Coronary artery (tissue), 2 donors: ENCODE results near the gene FNDC5.

Source experiments
- DNase-seq: peaks from one replicate; pipeline ENCODE4 v3.0.0-alpha.2; 2017; ENCODE audit warnings: low spot score
- H3K27ac ChIP-seq, 2 donors: fragments of 200-600 bp; sonication (generic); one replicate each; pipeline ENCODE4 v1.5.1; 2016 to 2019
- H3K4me3 ChIP-seq: fragments of 200-600 bp; sonication (generic); 2 replicates; pipeline ENCODE4 v1.5.1; 2016; ENCODE audit warnings: mild to moderate bottlenecking, moderate library complexity
- TF ChIP-seq, protein P1 (sequence below): fragments of 200-600 bp; sonication (generic); IDR thresholded peaks from one replicate; pipeline ENCODE4 v1.5.1; 2019; ENCODE audit warnings: antibody characterized with exemption

Gene FNDC5

DNA sequence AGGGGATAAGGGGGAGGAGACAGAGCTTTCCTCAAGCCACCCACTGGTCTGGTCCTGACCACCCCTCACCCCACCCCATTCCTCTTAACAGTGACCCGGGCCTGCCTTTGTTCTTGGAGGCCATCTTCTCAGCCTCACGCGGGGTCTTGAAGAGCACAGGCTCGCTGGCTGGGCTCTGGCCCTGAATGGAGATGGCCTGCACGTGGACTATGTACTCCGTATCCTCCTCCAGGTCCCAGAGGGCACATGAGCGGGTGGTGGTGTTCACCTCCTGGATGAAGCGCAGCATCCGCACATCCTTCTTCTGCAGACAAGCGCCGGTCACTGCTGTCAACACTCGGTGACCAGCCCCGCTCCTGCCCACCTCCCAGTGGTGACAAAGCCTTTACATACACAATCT is 2.6 kb downstream of the FNDC5 start:
- Histone ChIP-seq H3K27ac (no peak overlapping the region), H3K4me3 (no peak overlapping the region)
- no peak for DNase-seq
- TF ChIP-seq, protein P1, sequence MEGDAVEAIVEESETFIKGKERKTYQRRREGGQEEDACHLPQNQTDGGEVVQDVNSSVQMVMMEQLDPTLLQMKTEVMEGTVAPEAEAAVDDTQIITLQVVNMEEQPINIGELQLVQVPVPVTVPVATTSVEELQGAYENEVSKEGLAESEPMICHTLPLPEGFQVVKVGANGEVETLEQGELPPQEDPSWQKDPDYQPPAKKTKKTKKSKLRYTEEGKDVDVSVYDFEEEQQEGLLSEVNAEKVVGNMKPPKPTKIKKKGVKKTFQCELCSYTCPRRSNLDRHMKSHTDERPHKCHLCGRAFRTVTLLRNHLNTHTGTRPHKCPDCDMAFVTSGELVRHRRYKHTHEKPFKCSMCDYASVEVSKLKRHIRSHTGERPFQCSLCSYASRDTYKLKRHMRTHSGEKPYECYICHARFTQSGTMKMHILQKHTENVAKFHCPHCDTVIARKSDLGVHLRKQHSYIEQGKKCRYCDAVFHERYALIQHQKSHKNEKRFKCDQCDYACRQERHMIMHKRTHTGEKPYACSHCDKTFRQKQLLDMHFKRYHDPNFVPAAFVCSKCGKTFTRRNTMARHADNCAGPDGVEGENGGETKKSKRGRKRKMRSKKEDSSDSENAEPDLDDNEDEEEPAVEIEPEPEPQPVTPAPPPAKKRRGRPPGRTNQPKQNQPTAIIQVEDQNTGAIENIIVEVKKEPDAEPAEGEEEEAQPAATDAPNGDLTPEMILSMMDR: no peak

DNA sequence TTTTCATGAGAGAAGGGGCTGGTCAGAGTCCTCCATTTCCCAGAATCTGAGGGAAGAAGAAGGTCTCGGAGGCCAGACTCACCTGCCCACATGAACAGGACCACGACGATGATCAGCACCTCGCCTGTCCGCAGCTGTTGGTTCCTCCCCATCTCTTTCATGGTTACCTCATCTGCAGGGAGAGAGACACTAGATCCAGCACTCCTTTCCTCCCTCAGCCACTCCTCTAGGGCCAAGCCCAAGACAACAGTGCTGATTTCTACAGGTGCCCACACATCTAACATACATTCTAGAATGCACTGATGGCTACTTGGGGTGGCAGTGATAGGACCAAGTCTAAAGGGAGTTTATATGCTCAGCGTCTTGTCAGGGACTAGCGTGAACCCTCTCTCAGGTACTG is 3.0 kb downstream of the FNDC5 start:
- Histone ChIP-seq H3K27ac (no peak overlapping the region), H3K4me3 (no peak overlapping the region)
- DNase-seq: no peak
- TF ChIP-seq, protein P1: no peak

DNA sequence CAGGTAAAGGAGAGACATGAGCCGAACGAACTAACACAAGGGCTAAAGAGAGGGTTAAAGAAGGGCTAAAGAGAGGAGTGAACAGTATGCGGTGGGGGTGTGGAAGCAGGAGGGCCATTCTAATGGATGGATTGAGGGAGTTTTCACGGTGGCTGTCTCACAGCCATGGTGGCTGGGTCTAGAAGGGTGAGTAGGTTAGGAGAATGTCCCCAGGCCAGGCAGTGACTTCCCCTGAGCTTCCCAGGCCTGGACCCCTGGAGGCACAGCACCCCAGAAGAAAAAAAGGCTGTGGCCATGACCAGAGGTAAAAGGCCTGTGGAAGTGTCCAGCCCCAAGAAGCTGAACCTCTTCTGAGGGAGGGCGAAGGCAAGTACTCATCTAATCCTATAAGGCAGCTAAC is 3.6 kb downstream of the FNDC5 start:
- no peak for DNase-seq
- H3K27ac ChIP-seq: no peak overlapping the region
- TF ChIP-seq, protein P1: no peak
- no peak overlapping the region for H3K4me3 ChIP-seq

DNA sequence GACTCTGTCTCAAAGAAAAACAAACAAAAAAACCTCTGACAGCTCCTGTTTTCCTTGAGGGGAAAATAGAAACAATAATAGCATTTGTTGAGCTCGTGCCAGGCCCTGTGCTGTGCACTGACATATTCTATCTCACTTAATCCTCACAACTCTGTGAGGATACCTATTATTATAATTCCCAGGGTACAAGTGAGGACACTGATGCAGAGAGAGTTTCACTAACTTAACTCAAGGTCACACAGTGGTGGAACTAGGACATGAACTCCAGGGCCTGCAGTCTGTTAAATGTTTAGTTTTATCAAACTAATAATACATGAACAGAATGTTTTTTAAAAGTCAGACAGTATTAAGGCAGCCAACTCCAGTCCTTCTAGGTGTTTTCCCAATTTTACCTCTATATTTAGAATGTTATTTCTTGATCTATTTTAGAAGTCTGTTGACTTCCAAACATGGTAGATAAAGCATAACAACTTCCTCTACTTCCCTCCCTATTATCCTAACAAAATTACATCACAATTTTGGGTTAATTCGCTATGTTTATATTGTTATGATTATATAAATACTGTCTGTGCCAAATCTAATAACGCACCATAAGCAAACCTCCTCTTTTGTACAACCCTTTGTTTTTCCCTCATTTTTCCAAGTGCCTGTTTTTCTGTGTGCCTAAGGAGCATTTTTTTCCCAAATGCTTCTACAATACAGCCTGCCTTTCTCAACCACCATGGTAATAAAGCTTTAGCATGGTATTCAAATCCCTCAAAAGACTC is 4.9 kb downstream of the FNDC5 start:
- TF ChIP-seq, protein P1: no peak
- no peak for DNase-seq
- no peak overlapping the region for H3K4me3 ChIP-seq
- H3K27ac ChIP-seq: peak overlapping the region in 1 of 2 donors; percentile 49

DNA sequence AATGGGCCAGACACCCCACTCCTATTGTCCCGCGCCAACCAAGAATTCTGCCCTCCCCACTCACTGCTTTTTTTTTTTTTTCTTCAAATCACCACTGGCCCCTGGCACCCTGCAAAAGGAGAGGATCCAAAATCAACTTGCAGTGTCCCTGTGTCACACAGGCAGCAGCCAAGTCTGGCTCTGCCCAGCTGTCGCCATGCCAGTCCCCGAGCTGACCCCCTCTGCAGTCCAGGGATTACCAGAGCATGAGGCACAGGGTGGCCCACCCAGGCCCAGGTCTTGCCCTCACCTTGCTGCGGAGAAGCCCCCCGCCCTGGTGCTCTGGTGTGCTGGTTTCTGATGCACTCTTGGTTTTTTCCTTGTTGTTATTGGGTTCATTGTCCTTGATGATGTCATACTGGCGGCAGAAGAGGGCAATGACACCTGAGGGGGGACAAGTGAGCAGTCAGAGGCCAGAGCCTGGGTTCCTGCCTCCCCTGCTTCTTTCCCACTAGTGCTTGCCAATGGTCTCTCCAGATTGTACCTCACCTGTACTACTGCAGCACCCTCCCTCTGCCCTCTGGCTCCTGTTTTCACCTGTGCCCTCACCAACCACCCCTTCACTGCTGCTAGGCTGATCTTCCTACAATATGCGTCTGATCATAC is 6.2 kb downstream of the FNDC5 start:
- no peak overlapping the region for H3K4me3 ChIP-seq
- DNase-seq: no peak
- TF ChIP-seq, protein P1: no peak
- peak overlapping the region; percentile 49 to 65 for H3K27ac ChIP-seq

DNA sequence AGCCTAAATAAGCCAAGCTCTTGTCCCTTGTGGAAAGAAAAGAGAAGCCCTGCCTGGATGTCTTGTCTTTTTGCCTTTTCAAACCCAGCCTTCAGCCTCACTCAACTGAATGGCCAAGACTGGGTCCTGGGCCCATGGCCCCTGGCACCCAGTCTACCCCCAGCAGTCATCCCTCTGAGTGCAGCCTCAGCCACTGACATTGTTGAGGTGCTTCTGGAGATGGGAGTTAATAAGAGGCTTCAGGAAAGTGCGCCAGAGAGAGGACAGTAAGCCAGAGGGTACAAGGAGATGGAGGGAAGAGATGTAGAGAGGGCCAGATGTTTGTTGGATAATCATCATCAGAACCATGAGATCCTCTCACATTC is 6.8 kb downstream of the FNDC5 start:
- no peak for DNase-seq
- no peak overlapping the region for H3K4me3 ChIP-seq
- TF ChIP-seq, protein P1: no peak
- H3K27ac ChIP-seq: peak overlapping the region; percentile 49 to 65
